MCF 10A (cell line): Measurements from ENCODE around the gene COL4A1. TPM values are rescaled to one million over a fixed set of nuclear protein-coding genes. Genes with fewer than 3 reads are reported as not detected.

Source experiments
- BruUV-seq: library from RNA; stranded (reverse); fragments of 400-500 nt; replicated peaks from 2 replicates; lab custom pipeline; 2021; lab: Mats Ljungman, UMichigan
- CTCF ChIA-PET: fragments of 300-600 bp; sonication (Branson Sonifier 250); formaldehyde crosslinking; extraction: SDS; loops from one replicate; lab custom pipeline; 2021; ENCODE audit warnings: antibody characterized with exemption, inconsistent platforms; lab: Yijun Ruan, JAX
- POLR2A ChIA-PET: fragments of 300-600, 350-650 bp; sonication (Branson Sonifier 250); formaldehyde crosslinking; extraction: SDS; loops from one replicate; lab custom pipeline; 2020; ENCODE audit warnings: antibody characterized with exemption, inconsistent platforms; lab: Yijun Ruan, JAX
- DNase-seq: peaks from one replicate; pipeline ENCODE4 v3.0.0-alpha.2; 2018; ENCODE audit not compliant: unreplicated experiment
- H3K27ac Mint-ChIP-seq: one replicate; pipeline ENCODE4 v1.8.0; 2022; ENCODE audit warnings: mild to moderate bottlenecking, low read depth, mixed read lengths; ENCODE audit not compliant: unreplicated experiment
- H3K27me3 Mint-ChIP-seq: one replicate; pipeline ENCODE4 v1.8.0; 2022; ENCODE audit warnings: mixed read lengths; ENCODE audit not compliant: insufficient read depth, unreplicated experiment
- H3K36me3 Mint-ChIP-seq: one replicate; pipeline ENCODE4 v1.8.0; 2022; ENCODE audit warnings: mild to moderate bottlenecking, moderate library complexity, mixed read lengths; ENCODE audit not compliant: insufficient read depth, unreplicated experiment
- H3K4me1 Mint-ChIP-seq: one replicate; pipeline ENCODE4 v1.8.0; 2022; ENCODE audit warnings: mixed read lengths; ENCODE audit not compliant: insufficient read depth, unreplicated experiment
- H3K4me3 Mint-ChIP-seq: one replicate; pipeline ENCODE4 v1.8.0; 2022; ENCODE audit warnings: mild to moderate bottlenecking, moderate library complexity, mixed read lengths; ENCODE audit not compliant: unreplicated experiment
- H3K9me3 Mint-ChIP-seq: one replicate; pipeline ENCODE4 v1.8.0; 2022; ENCODE audit warnings: mixed read lengths; ENCODE audit not compliant: unreplicated experiment
- CTCF ChIP-seq: fragments of 200-600 bp; IDR thresholded peaks from one replicate; pipeline ENCODE4 v1.8.0; 2022; ENCODE audit warnings: antibody characterized with exemption, mild to moderate bottlenecking; ENCODE audit not compliant: unreplicated experiment
- intact Hi-C: fragments of 100-400 bp; cut with micrococcal nuclease; formaldehyde crosslinking; loops from 2 replicates; pipeline ENCODE4 v1.14.1; 2022
- total RNA-seq: library from RNA; stranded (reverse); gene quantifications from 2 replicates; pipeline ENCODE4 v1.2.3, GENCODE V29; 2022

COL4A1 gene
- total RNA-seq, 1 experiment from 2014 or later = 42.1 TPM

GRCh38 chr13:110340812-110341444 is 34.0 kb upstream of the COL4A1 start:
- no peak for TF ChIP-seq CTCF
- Mint-ChIP-seq H3K27me3 (no peaks in the 10 kb centered on the region), H3K4me3 (no peak overlapping the region), H3K27ac (peak overlapping the region; percentile 34), H3K4me1 (peaks cover 34% of the 10 kb centered on the region), H3K36me3 (peaks cover 4% of the 10 kb centered on the region), H3K9me3 (no peaks in the 10 kb centered on the region)
- POLR2A ChIA-PET = interaction anchor here (1.8 kb wide), 1 partner anchor 9 kb away, joined by 5 read pairs; no protein-coding TSS in a partner anchor
- CTCF ChIA-PET = no interaction called here
- BruUV-seq = no TSS peak
- DNase-seq = no peak
- intact Hi-C loops = no loop called here

- peaks cover 4% of the 10 kb centered on the region for H3K36me3 Mint-ChIP-seq
- ChIA-PET POLR2A (interaction anchor here (1.8 kb wide), 1 partner anchor 8 kb away, joined by 5 read pairs; no protein-coding TSS in a partner anchor), CTCF (no interaction called here)
- peaks cover 33% of the 10 kb centered on the region for H3K4me1 Mint-ChIP-seq
- H3K27me3 Mint-ChIP-seq = no peaks in the 10 kb centered on the region
- no peak for DNase-seq
- peak overlapping the region; percentile 34 for H3K27ac Mint-ChIP-seq
- no peak for TF ChIP-seq CTCF
- no TSS peak for BruUV-seq
- intact Hi-C loops = no loop called here
- H3K4me3 Mint-ChIP-seq = no peak overlapping the region
- H3K9me3 Mint-ChIP-seq = no peaks in the 10 kb centered on the region
Measured at GRCh38 chr13:110339975-110340550, 33.1 kb upstream of the COL4A1 start.

GRCh38 chr13:110339263-110339662 is 32.3 kb upstream of the COL4A1 start:
- no TSS peak for BruUV-seq
- Mint-ChIP-seq H3K4me1 (peaks cover 32% of the 10 kb centered on the region), H3K27me3 (no peaks in the 10 kb centered on the region), H3K9me3 (no peaks in the 10 kb centered on the region), H3K4me3 (no peak overlapping the region), H3K36me3 (peaks cover 4% of the 10 kb centered on the region), H3K27ac (no peak overlapping the region)
- no peak for DNase-seq
- intact Hi-C loops = no loop called here
- CTCF ChIA-PET = interaction anchor here (1.0 kb wide), 1 partner anchor 30 kb away, joined by 3 read pairs; no protein-coding TSS in a partner anchor
- no peak for TF ChIP-seq CTCF
- POLR2A ChIA-PET = no interaction called here

DNA sequence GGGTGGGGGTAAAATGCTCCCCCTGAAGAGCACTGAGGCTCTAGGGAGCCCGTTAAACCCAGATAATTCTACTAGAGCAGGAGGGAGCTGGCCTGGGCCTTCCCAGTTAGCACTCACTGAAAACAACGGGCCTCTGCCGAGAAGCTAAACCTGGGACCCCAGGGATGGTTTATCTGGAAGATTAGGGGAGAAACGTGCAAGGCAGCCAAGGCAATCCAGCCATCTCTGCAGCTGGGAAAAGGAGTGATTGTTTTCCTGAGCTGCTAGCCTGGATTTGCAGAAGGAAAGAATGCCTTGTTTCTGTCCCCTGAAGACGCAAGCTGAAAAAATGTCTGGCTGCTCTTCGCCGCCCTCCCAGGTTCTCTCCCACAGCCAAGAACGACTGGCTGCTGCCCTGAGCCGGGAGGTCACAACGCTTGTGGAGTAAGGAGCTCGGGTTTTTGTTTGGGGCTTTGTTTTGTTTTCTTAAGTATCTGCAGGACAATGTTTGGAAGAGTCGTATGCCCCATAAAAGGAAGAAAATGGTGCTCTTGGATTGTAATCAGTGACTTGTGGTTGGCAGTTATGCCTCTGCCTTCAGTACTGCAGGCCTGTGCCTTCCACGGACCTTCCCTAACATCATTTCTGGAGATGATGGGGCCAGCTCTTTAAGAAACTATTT is 31.6 kb upstream of the COL4A1 start:
- no peak for TF ChIP-seq CTCF
- no peak overlapping the region for H3K4me3 Mint-ChIP-seq
- H3K36me3 Mint-ChIP-seq = peaks cover 4% of the 10 kb centered on the region
- no peak for DNase-seq
- POLR2A ChIA-PET = interaction anchor here (0.9 kb wide), 1 partner anchor 10 kb away, joined by 4 read pairs; no protein-coding TSS in a partner anchor
- no peak overlapping the region for H3K27ac Mint-ChIP-seq
- CTCF ChIA-PET = interaction anchor here (0.6 to 1.0 kb wide), 3 partner anchors 29 to 1849 kb away, joined by 3 read pairs; no protein-coding TSS in a partner anchor
- no TSS peak for BruUV-seq
- H3K27me3 Mint-ChIP-seq = no peaks in the 10 kb centered on the region
- H3K9me3 Mint-ChIP-seq = no peaks in the 10 kb centered on the region
- intact Hi-C loops = no loop called here
- peaks cover 25% of the 10 kb centered on the region for H3K4me1 Mint-ChIP-seq
